Left lung (tissue), 10 donors: ENCODE results near the gene FARP2. TPM values are rescaled to one million over a fixed set of nuclear protein-coding genes. Genes with fewer than 3 reads are reported as not detected.
A peak's percentile ranks its signal among the peaks of the same experiment; 100 is the strongest.
"Not testable (repeated sequence)": the region's sequence is repeated elsewhere in the genome, so short reads cannot be mapped to it uniquely, and the experiment has no call there.

ENCODE experiments used
- ATAC-seq: fragments of 200-7000 bp; cut with Tn5 transposase; one replicate; pipeline ENCODE4 v1.9.1; 2020; ENCODE audit warnings: moderate library complexity
- DNase-seq, 4 donors: peaks; one replicate each; pipeline ENCODE4 v3.0.0-alpha.2; 2013 to 2020
- H3K27ac ChIP-seq, 2 donors: fragments of 200-600 bp; sonication (generic) in 1 of 2; one replicate each; pipeline versions ENCODE4 v1.5.0 to v1.8.0; 2020 to 2021
- H3K27me3 ChIP-seq, 2 donors: fragments of 200-600 bp; sonication (generic) in 1 of 2; one replicate each; pipeline versions ENCODE4 v1.5.0 to v1.8.0; 2020 to 2021
- H3K36me3 ChIP-seq, 2 donors: fragments of 200-600 bp; sonication (generic) in 1 of 2; one replicate each; pipeline versions ENCODE4 v1.5.0 to v1.8.0; 2020 to 2021
- H3K4me1 ChIP-seq, 2 donors: fragments of 200-600 bp; one replicate each; pipeline ENCODE4 v1.8.0; 2021
- H3K4me3 ChIP-seq, 2 donors: fragments of 200-600 bp; sonication (generic) in 1 of 2; one replicate each; pipeline versions ENCODE4 v1.5.0 to v1.8.0; 2020 to 2021; ENCODE audit warnings: mild to moderate bottlenecking in 1 of 2
- H3K9me3 ChIP-seq, 2 donors: fragments of 200-600 bp; sonication (generic) in 1 of 2; one replicate each; pipeline versions ENCODE4 v1.5.0 to v1.8.0; 2020 to 2021
- CTCF ChIP-seq, 2 donors: fragments of 200-600 bp; sonication (generic) in 1 of 2; IDR thresholded peaks; one replicate each; pipeline versions ENCODE4 v1.5.0 to v1.8.0; 2021; ENCODE audit warnings: antibody characterized with exemption in 2 of 2
- intact Hi-C, 2 donors: fragments of 100-400 bp; cut with DNase I; formaldehyde crosslinking; loops; one replicate each; pipeline versions ENCODE4 v1.11.2 to v1.14.2; 2022
- polyA plus RNA-seq, 6 donors: library from polyadenylated mRNA; unstranded; fragments of 120-200 nt; gene quantifications; one replicate each; pipeline ENCODE4 v1.2.1, GENCODE V29; 2013; ENCODE audit not compliant: insufficient read length in 6 of 6
- total RNA-seq, 2 donors: library from RNA; stranded (reverse); fragmentation: NEBNext Ultra II Directional; extraction: Animal tissue kit (Norgen Biotek cat#: 25700); gene quantifications; one replicate each; pipeline ENCODE4 v1.2.1, GENCODE V29; 2021
- donor health status: DM: no; HTN: yes; CAD: no.
- donor health status: DM: no; HTN: no; CAD: no.

The FARP2 gene
- total and polyA plus RNA-seq, 8 donors = 32.2 to 54.8 (median 49.9) TPM

DNA sequence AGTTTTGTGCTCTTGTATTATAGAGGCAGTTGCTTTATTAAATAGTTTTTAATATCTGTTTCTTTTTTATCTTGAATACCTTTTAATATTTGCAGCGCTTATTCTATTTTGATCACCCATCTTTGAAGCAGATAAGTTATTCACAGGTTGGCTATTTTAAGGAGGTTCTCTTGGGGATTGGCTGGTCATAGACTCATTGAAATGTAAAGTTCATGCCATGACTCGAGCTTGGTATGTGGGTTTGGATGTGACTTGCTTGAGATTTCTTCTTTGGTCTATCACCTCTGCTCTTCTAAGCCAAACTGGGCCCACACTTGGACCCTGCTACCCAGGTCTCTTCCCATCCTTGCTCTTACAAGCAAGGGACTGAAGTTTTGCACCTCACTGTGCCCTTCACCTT is 33.6 kb downstream of the FARP2 start:
- H3K4me1 ChIP-seq = no peaks in the 10 kb centered on the region
- no peak overlapping the region for H3K27ac ChIP-seq
- TF ChIP-seq CTCF (IDR thresholded peaks at IDR 0.05) = no peak
- H3K36me3 ChIP-seq = no peaks in the 10 kb centered on the region
- intact Hi-C loops = no loop called here
- DNase-seq (no peak), ATAC-seq (no peak)
- H3K9me3 ChIP-seq = no peaks in the 10 kb centered on the region
- no peak overlapping the region for H3K4me3 ChIP-seq
- no peaks in the 10 kb centered on the region for H3K27me3 ChIP-seq

- no peaks in the 10 kb centered on the region for H3K36me3 ChIP-seq
- H3K9me3 ChIP-seq = no peaks in the 10 kb centered on the region
- DNase-seq (no peak), ATAC-seq (no peak)
- intact Hi-C loops = no loop called here
- TF ChIP-seq CTCF (IDR thresholded peaks at IDR 0.05) = no peak
- no peak overlapping the region for H3K27ac ChIP-seq
- H3K4me1 ChIP-seq = no peaks in the 10 kb centered on the region
- H3K4me3 ChIP-seq = no peak overlapping the region
- H3K27me3 ChIP-seq = no peaks in the 10 kb centered on the region
Observed at GRCh38 chr2:241390301-241391206, 34.5 kb downstream of the FARP2 start.

- Histone ChIP-seq H3K27me3 (no peaks in the 10 kb centered on the region), H3K4me3 (no peak overlapping the region), H3K36me3 (no peaks in the 10 kb centered on the region), H3K9me3 (no peaks in the 10 kb centered on the region), H3K4me1 (no peaks in the 10 kb centered on the region), H3K27ac (no peak overlapping the region)
- DNase-seq (peak in 1 of 4 donors; percentile 28), ATAC-seq (peak; percentile 89)
- intact Hi-C loops = no loop called here
- TF ChIP-seq CTCF (IDR thresholded peaks at IDR 0.05) = no peak
Observed at GRCh38 chr2:241391892-241392665, 36.0 kb downstream of the FARP2 start.

GRCh38 chr2:241392753-241393152 is 36.7 kb downstream of the FARP2 start:
- DNase-seq, ATAC-seq, H3K36me3 ChIP-seq, H3K9me3 ChIP-seq, H3K4me3 ChIP-seq, intact Hi-C loops, H3K27me3 ChIP-seq, H3K4me1 ChIP-seq, H3K27ac ChIP-seq: not testable (repeated sequence)

- intact Hi-C loops = no loop called here
- Histone ChIP-seq H3K36me3 (no peaks in the 10 kb centered on the region), H3K9me3 (no peaks in the 10 kb centered on the region), H3K27ac (no peak overlapping the region), H3K4me3 (no peak overlapping the region), H3K27me3 (no peaks in the 10 kb centered on the region), H3K4me1 (no peaks in the 10 kb centered on the region)
- DNase-seq = no peak
- TF ChIP-seq CTCF (IDR thresholded peaks at IDR 0.05) = no peak
- no peak for ATAC-seq
Observed at GRCh38 chr2:241393524-241394196, 37.6 kb downstream of the FARP2 start.

GRCh38 chr2:241396809-241397208 is 40.7 kb downstream of the FARP2 start:
- H3K4me1 ChIP-seq, H3K27ac ChIP-seq, H3K27me3 ChIP-seq, H3K36me3 ChIP-seq, ATAC-seq, H3K9me3 ChIP-seq, intact Hi-C loops, DNase-seq, H3K4me3 ChIP-seq: not testable (repeated sequence)
